Type B pancreatic cell (in vitro differentiated cells): Measurements from ENCODE around the gene CDK8. TPM values are rescaled to one million over a fixed set of nuclear protein-coding genes. Genes with fewer than 3 reads are reported as not detected.
"Not testable (repeated sequence)": the region's sequence is repeated elsewhere in the genome, so short reads cannot be mapped to it uniquely, and the experiment has no call there.

ENCODE experiments used
- DNase-seq: peaks from one replicate; pipeline ENCODE4 v3.0.0; 2021; ENCODE audit warnings: mixed read lengths; ENCODE audit not compliant: unreplicated experiment; ENCODE audit errors: extremely low spot score
- H3K27ac Mint-ChIP-seq: 2 replicates; pipeline ENCODE4 v1.8.0; 2021; ENCODE audit warnings: mild to moderate bottlenecking, mixed read lengths
- H3K27me3 Mint-ChIP-seq: 2 replicates; pipeline ENCODE4 v1.8.0; 2021; ENCODE audit warnings: mixed read lengths
- H3K36me3 Mint-ChIP-seq: 2 replicates; pipeline ENCODE4 v1.8.0; 2021; ENCODE audit warnings: mixed read lengths
- H3K4me1 Mint-ChIP-seq: one replicate; pipeline ENCODE4 v1.8.0; 2021; ENCODE audit warnings: mixed read lengths; ENCODE audit not compliant: unreplicated experiment
- H3K4me3 Mint-ChIP-seq: 2 replicates; pipeline ENCODE4 v1.8.0; 2021; ENCODE audit warnings: mild to moderate bottlenecking, mixed read lengths
- H3K9me3 Mint-ChIP-seq: 2 replicates; pipeline ENCODE4 v1.8.0; 2021; ENCODE audit warnings: mixed read lengths
- total RNA-seq: library from RNA; stranded (reverse); gene quantifications from 2 replicates; pipeline ENCODE4 v1.2.1, GENCODE V29; 2021; ENCODE audit warnings: low replicate concordance
- TF ChIP-seq, protein P1 (sequence below): fragments of 200-600 bp; sonication (generic); conservative IDR thresholded peaks from 2 replicates; pipeline ENCODE4 v1.5.0; 2021; ENCODE audit warnings: antibody characterized with exemption, mild to moderate bottlenecking

CDK8 gene
- total RNA-seq, 1 donor from 2014 or later = 26.3 TPM

DNA sequence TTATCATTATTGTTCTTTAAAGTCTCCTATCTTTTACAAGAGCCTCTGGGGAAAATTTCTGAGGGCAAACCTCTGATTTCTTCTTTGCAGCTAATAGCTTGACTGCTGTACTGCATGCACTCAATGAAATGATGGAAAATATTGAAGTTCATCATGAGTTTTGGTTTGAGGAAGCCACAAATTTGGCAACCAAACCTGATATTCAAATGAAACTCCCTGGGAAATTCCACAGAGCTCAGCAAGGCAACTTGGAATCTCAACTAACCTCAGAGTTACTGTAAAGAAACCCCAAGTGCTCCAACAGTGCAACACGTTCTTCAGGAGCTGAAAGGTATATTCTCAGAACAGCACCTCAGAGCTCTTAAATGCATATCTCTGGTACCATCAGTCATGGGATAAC is 17.6 kb upstream of the CDK8 start:
- Mint-ChIP-seq H3K4me3 (no peak overlapping the region), H3K36me3 (no peaks in the 10 kb centered on the region), H3K4me1 (no peaks in the 10 kb centered on the region), H3K27me3 (peaks cover 19% of the 10 kb centered on the region), H3K9me3 (no peaks in the 10 kb centered on the region), H3K27ac (no peak overlapping the region)
- no peak for DNase-seq
- TF ChIP-seq, protein P1, sequence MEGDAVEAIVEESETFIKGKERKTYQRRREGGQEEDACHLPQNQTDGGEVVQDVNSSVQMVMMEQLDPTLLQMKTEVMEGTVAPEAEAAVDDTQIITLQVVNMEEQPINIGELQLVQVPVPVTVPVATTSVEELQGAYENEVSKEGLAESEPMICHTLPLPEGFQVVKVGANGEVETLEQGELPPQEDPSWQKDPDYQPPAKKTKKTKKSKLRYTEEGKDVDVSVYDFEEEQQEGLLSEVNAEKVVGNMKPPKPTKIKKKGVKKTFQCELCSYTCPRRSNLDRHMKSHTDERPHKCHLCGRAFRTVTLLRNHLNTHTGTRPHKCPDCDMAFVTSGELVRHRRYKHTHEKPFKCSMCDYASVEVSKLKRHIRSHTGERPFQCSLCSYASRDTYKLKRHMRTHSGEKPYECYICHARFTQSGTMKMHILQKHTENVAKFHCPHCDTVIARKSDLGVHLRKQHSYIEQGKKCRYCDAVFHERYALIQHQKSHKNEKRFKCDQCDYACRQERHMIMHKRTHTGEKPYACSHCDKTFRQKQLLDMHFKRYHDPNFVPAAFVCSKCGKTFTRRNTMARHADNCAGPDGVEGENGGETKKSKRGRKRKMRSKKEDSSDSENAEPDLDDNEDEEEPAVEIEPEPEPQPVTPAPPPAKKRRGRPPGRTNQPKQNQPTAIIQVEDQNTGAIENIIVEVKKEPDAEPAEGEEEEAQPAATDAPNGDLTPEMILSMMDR = no peak

DNA sequence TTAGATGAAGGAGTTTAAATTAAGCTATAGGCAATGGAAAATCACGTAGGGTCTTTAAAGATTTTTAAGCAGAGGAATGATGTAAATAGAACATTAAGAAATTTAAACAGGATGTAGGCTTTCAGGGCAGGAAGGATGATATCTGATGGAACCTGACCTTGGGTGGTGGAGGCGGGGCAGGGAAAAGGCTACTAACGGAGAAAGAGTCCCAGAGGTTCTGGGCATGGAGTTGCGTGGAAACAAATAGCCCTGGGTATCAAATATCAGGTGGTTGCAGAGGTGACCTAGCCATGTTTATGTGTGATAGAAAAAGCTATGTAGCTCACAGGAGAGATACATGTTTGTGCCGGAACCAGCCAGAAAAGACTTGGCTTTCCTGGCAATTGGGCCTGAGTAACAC is 7.8 kb upstream of the CDK8 start:
- peaks cover 13% of the 10 kb centered on the region for H3K27me3 Mint-ChIP-seq
- no peaks in the 10 kb centered on the region for H3K9me3 Mint-ChIP-seq
- TF ChIP-seq, protein P1 = no peak
- H3K36me3 Mint-ChIP-seq = no peaks in the 10 kb centered on the region
- no peak for DNase-seq
- no peak overlapping the region for H3K27ac Mint-ChIP-seq
- no peak overlapping the region for H3K4me3 Mint-ChIP-seq
- peaks cover 4% of the 10 kb centered on the region for H3K4me1 Mint-ChIP-seq

DNA sequence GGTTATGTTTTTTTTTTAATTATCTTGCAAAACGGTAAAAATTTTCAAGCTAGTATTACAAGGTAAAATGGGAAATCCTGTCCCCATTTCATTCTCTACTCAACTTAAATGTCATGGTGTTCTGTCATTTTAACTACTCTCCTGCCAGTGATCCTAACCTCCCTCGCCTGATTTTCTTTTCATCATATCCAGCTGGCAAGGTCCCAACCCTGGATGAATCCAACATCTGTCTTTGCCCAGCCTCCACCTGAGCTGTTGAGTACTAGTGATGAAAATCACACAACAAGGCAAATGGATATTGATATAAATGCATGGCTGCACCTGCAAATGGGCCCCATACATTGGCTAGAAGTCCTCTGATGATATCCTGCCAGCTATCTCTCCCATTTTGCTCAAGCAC is 6.9 kb upstream of the CDK8 start:
- H3K36me3 Mint-ChIP-seq = no peaks in the 10 kb centered on the region
- DNase-seq = no peak
- TF ChIP-seq, protein P1 = no peak
- H3K27ac Mint-ChIP-seq = no peak overlapping the region
- H3K9me3 Mint-ChIP-seq = no peaks in the 10 kb centered on the region
- H3K4me3 Mint-ChIP-seq = no peak overlapping the region
- H3K27me3 Mint-ChIP-seq = peaks cover 14% of the 10 kb centered on the region
- H3K4me1 Mint-ChIP-seq = peaks cover 4% of the 10 kb centered on the region

DNA sequence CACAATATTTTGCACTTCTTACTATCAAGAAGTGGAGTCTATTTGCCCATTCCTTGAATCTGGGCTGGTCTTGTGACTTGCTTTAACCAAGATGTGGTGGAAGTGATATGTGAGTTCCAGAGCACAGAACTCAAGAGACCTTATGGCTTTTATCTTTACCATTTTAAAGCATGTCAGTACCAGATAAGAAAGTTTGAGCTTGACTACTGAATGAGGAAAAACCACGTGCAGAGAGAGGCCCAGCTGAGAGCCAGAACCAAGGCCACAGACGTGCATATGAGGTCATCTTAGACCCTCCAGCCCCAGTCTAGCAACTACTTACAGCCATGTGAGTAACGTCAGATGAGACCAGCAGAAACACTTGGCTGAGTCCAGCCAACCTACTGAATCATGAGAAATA is 6.3 kb upstream of the CDK8 start:
- no peak overlapping the region for H3K4me3 Mint-ChIP-seq
- TF ChIP-seq, protein P1 = no peak
- no peak overlapping the region for H3K27ac Mint-ChIP-seq
- H3K9me3 Mint-ChIP-seq = no peaks in the 10 kb centered on the region
- H3K27me3 Mint-ChIP-seq = peaks cover 14% of the 10 kb centered on the region
- no peak for DNase-seq
- H3K36me3 Mint-ChIP-seq = no peaks in the 10 kb centered on the region
- H3K4me1 Mint-ChIP-seq = peaks cover 4% of the 10 kb centered on the region

DNA sequence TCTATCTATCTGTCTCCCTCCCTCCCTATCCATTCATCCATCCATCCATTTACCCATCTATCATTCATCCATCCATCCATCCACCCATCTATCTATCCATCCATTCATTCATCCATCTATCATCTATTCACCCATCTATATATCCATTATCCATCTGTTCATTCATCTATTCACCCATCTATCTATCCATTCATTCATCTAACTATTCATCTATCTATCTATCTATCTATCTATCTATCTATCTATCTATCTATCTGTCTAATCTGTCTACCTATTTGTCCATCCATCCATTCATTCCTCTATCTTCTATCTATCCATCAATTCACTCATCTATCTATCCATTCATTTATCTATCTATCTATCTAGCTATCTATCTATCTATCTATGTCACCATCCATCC is 4.4 kb upstream of the CDK8 start:
- H3K36me3 Mint-ChIP-seq = no peaks in the 10 kb centered on the region
- H3K27me3 Mint-ChIP-seq = peaks cover 14% of the 10 kb centered on the region
- H3K4me1 Mint-ChIP-seq = peaks cover 9% of the 10 kb centered on the region
- H3K9me3 Mint-ChIP-seq = no peaks in the 10 kb centered on the region
- no peak overlapping the region for H3K27ac Mint-ChIP-seq
- DNase-seq = no peak
- TF ChIP-seq, protein P1 = no peak
- H3K4me3 Mint-ChIP-seq = no peak overlapping the region

DNA sequence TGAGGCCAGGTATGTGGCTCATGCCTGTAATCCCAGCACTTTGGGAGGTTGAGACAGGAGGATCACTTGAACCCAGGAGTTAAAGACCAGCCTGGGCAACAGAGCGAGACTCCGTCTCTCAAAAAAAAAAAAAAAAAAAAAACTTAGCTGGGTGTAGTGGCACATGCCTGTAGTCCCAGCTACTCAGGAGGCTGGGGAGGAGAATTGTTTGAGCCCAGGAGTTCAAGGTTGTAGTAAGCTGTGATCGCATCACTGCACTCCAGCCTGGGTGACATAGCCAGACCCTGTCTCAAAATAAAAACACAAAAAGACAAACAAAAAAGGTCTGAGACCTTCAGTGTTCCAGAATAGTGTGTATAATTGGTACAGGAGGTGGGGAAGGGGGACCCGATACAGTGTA is 1.9 kb upstream of the CDK8 start:
- not testable (repeated sequence) for DNase-seq, H3K9me3 Mint-ChIP-seq, H3K27me3 Mint-ChIP-seq, H3K27ac Mint-ChIP-seq, H3K4me3 Mint-ChIP-seq, H3K36me3 Mint-ChIP-seq
- H3K4me1 Mint-ChIP-seq = peaks cover 15% of the 10 kb centered on the region
